Hematopoietic multipotent progenitor cell treated with erythropoietin and hydrocortisone succinate and interleukin-3 and kit ligand, for 8 days (in vitro differentiated cells): Measurements from ENCODE around the gene MCC.

Experiments
- DNase-seq: peaks from one replicate; pipeline ENCODE4 v3.0.0-alpha.2; 2015

The MCC gene

DNA sequence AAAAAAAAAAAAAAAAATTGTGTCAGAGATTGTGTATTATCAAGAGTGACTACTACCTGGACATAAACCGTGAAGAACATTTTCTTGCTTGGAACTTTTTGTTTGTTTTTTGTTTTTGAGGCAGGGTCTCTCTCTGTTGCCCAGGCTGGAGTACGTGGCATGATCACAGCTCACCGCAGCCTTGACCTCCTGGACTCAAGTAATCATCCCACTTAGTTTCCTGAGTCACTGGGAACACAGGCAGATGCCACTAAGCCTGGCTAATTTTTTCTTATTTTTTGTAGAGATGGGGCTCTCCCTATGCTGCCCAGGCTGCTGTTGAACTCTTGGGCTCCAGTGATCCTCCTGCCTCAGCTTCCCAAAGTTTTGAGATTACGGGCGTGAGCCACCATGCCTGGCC lies 485.8 kb downstream of the MCC start:
- DNase-seq: no peak

DNA sequence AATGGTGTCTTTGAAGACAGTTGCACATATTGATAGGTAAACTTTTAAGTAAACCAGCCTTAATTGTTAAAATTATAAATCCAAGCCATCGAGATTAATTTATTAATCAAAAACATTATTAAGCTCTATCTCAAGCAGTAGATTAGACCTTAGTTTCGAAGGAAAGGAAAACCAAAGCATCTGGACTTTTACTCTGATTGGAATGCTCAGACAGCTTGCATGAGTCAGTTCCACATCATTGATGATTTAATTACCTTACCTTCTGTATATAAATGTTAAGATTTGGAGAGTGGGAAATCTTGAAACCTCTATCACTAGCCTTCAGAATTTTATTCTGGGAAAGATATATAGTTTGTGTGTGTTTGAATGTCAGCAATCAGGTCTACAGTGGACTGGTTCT lies 487.8 kb downstream of the MCC start:
- DNase-seq: no peak

DNA sequence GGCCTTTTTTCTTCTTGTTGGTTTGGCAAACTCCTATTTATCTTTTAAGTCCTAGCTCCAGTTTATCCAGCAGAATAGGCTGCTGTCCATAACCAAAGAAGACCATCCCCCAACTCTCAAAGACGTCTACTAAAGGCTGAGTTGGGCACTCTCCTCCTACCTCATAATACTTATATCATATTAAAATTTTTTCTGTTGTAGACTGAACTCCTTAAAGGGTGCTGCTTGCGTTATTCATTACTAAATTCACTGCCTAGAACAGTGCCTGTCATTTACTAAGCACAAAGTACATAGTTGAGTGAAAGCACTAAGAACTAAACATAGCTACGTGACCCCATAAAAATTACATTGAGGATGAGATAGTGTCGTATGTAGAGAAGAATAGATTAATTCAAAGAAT lies 490.0 kb downstream of the MCC start:
- no peak for DNase-seq

DNA sequence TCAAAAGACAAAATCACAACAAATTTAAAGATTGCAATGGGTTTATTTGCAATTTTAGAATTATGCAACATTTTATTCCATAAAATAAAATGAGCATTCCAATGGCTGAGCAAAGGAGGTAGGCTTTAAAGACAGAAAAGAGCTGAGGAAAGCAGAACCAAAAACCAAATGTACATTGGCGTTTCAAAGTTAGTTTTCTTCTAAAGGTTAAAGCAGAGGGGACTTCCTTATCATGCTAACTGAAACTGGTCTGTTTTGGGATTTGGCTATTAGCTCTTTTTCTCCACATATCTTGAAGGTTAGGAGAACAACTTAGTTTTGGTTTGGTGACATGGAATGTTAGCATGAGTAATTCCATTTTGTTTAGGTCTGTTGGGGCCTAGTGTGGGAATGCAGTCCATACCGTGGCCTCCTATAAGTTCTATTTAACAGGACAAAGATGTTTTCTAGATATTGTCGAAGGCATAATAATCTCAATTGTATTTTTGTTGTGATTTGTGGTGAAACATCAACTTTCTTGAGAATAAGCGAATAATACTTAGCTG lies 491.4 kb downstream of the MCC start:
- DNase-seq: no peak

DNA sequence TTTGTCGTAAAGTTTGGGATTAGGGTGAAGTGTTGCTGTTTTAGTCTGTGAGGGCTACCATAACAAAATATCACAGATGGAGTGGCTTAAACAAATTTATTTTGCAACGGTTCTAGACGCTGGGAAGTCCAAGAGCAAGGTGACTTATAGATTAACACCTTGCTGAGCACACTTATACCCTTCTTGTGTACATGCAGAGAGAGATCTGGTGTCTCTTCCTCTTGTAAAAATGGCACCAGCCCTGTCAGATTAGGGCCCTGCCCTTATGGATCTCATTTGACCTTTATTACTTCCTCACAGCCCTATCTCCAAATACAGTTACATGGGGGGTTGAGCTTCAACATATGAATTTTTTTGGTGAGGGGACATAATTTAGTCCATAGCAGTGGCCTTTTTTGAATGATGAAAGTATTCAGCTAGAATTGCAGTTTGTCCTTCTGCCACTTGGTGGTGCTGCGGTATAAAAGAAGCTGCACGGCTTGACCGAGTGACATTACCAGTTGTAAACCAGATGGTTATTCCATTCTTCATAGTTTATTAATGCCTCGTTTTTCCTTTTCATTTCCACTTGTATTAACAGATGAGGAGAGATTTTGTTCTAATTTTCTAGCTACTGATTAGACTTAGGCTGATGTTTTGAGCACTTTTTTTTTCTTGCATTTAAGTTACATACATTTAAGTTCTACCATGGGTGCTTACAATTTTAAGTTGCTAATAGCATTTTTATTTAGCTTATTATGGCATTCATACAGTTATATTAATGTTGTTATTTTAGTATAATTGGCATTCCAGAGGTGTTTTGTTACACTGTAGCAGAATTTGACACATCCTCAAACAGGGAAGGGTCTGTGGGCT lies 492.3 kb downstream of the MCC start:
- DNase-seq: peak; percentile 74

DNA sequence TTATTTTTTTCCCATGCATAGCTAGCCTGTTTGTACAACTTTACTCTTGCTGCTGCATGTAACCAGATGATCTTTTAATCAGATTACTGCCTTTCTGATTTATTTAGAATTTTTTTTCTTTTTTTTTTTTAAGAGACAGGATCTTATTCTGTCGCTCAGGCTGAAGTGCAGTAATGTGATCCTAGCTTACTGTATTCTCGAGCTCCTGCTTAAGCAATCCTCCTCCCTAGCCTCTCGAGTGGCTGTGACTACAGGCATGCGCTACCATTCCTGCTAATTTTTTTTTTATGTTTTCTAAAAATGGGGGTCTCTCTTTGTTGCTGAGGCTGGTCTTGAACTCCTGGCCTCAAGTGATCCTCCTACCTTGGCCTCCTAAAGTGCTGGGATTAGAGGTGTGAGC lies 502.0 kb downstream of the MCC start:
- no peak for DNase-seq

DNA sequence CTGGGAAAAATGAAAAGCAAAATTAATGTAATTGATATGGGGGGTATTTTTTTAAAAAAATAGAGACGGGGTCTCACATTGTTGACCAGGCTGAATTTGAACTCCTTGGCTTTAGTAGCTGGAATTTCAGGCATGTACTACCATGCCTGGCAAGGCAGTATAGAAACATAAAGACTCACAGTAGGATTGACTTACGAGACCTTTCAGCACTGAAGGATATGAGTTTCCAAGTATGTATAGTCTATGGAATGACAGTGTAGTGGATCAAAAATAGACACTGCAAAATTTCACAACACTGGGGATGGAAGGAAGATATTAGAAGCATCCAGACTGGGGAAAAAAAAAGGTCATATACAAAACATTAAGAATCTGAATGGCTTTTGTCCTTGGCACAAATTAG lies 504.9 kb downstream of the MCC start:
- DNase-seq: no peak

DNA sequence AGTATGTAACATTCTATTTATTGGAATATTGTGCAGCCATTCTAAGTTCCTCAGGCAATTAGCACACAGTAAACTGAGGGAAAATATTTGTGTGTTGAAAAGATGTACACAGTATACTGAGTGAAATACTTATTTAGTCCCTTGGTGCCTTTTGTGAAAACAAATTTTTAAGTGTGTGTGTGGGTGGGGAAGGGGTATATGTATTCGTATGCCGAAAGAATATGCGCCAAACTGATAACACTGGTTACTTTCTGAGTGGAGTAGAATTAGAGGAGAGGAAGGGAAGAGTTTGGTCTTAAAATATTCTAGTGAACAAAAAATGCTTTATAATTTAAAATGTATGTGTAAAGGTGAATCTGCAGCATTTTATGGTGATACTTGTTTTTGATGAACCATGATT lies 508.5 kb downstream of the MCC start:
- peak; percentile 44 for DNase-seq

DNA sequence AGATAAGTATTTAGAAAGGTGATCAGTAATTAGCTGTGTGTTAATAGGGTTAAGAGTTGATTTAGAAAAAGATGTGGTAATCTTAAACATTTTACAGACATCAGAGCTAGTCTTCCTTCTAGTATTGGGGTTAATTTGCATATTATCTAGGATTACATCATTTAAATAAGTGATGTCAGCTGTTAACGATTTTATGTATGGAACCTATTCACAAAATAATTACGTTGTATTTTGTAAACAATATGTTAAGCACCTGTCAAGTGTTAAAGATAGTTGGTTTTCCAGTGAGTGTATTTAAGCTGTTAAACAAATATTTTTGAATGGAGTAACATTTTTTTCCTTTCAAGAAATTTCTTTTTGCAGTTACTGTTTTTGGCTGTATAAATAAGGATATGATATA lies 509.4 kb downstream of the MCC start:
- no peak for DNase-seq

DNA sequence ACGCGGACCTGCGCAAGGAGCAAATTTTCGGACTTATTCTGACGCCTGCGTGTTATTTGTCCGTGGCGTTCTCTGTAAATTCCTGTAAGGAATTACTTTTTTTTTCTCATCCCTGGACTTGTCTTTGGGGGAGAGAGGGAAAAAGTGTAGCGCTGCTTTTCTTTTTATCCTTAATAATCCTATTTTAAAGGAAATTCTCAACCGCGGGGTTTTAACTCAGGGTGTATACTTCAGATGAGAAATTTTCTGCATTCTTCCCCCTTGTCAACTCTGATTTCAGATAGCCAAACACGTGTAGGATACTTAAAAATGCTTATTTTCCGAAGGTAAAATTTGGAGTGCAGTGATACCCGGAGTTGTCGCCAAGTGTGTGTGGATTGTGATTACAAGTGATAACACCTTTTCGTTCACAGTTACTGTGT lies 510.8 kb downstream of the MCC start:
- DNase-seq: peak; percentile 45

DNA sequence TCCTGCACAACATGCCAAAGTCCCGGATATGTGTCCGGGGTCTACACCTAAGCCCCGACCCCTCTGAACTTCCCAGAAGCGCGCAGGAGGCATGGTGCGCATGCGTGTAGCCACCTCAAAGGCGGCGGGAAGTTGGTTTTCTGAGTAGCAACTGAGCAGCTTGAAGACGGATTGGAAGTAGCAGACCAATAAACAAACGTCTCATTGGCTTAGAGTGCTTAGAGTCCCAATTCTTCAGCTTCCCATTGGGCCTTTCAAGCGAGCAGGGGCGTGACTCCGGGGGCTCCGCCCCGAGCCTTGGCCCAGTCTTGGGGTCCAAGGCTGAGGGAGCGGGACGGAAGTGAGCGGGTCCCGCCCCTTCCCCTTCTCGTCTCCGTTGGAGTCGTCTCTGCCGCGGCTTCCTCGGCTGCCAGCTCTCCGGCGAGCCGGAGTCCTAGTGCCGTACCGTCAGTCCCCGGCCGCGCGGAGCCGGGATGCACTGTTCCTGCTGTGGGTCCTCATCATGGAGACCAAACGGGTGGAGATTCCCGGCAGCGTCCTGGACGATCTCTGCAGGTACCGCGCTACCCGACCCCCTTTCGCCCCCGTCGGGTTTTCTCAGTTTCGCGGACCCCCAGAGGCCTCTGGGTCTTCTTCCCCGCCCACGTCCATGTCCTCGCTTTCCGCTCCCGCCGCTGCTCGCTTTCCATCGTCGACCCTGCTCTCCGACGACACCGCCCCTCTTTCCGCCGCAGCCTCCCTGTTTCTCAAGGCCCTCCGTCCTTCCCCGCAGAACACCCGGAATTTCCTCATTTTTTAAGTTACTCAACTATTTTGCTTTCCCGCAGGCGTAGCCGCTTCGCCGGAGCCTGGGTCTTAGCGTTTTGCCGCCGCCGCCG lies 511.6 kb downstream of the MCC start, which contains the start of gene DCP2:
DCP2 (plus strand) TSS at position 367 of the 878 bp plus-strand sequence; CDS start at position 503, 136 bp downstream.
- peak; percentile 99 for DNase-seq

DNA sequence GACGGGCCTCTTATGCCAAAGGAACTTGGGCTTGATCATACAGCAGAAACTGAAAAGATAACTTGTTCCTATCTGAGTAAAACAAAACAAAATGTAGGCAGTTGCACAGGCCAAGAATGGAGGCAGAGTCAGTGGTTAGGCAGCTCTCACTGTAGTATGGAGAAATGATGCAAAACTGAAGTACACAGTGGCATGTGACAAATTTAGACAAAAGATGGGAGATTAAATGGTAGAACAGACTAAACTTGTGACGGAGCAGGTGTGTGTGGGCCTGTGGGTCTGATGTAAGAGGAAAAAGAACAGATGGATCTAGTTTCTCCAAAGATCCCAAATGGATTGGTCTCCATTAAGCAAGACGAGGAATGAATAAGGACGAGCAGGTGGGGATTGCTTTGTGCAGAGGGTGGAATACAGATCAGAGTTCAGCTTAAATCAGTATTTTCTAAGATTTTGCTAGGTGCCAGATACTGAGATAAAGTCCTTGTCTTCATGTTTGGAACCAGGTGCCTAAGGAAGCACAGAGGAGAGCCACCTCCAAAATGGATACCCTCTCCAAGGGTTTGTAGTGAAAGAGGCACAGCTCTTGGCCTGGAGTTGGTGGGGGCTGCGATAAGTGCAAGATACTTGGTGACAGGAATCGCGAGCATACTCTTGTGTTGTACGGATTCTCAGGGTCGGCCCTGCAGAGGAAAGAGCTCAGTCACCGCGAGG lies 512.4 kb downstream of the MCC start:
- DNase-seq: peak; percentile 11

DNA sequence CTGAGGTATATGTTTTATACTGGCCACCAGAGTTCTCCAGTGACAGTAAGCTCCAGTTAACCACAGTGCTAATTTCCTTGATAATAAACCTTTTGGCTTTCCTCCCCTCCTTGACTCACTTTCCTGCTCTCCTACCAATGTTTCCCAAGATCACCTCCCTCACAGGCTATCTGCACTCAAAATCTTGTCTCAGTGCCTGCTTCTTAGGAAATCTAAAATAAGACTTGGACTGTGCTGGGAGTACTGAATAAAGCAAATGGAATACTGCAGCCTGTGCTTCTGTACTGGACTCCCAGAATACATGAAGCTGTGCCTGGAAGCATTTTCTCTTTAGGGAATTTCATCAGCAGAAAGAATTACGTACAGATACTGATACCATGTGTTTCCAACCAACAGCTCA lies 513.4 kb downstream of the MCC start:
- no peak for DNase-seq

DNA sequence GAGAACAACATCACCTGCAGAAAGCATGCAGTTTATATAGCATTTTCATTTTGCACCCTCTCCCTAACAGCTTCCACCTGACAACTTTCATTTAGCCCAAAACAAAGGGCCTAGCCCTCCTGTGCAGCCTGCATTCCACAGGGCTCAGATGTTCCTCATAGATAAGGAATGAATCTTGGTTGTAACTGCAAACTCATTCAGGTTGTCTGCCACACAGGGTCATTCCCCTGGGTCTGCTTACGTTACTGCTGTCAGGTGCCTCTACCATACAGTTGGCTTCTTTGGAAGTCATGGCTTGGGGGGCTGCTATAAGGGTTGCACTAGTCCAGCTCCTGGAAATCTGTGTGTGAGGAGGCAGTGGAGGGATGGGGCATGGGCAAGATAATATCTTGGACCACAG lies 514.3 kb downstream of the MCC start:
- DNase-seq: peak; percentile 58

DNA sequence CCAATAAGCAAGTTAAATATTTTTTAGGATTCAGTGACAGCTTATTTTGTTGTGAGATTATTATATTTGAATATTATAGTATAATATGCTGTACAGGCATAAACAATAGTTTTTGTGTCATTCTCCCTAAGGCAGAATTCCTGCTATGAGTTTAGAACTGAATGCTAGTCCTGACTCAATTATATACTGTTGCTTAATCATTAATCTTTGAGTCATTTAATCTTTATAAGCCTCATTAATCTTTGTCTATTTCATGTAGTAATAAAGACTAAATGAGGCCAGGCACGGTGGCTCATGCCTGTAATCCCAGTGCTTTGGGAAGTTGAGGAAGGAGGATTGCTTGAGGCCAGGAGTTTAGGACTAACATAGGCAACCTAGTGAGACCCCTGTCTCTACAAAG lies 515.2 kb downstream of the MCC start:
- DNase-seq: no peak
